ENCODE results near the gene FOXO3.

GRCh38 chr6:108564178-108564577, 3.5 kb downstream of the FOXO3 start:
- TF ChIP-seq CTCF (IDR thresholded peaks at IDR 0.05) (no peak), POLR2A (IDR thresholded peaks at IDR 0.05) (no peak)

Data from right lobe of liver (tissue), 4 donors.